Measurements from ENCODE around the gene YLPM1.

YLPM1 gene

DNA sequence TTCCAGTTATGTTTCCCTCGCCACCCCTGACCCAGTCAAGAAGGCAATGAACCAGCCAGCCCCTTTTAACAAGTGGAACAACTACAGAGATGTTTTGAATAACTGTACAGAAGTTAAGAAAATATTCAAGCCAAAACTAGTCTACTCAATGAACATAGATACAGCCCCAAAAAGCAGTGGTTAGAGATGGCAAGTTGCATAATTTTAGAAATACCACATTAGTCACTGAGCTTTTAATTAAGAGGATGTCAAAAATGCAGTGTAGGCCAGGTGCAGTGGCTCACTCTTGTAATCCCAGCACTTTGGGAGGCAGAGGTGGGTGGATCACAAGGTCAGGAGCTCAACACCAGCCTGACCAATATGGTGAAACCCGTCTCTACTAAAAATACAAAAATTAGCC is 85.7 kb downstream of the YLPM1 start:
- Histone ChIP-seq H3K4me3 (ENCODE audit: low read depth, low read length) (no peak overlapping the region), H3K27ac (ENCODE audit: extremely low read depth, low read depth, low read length) (no peak overlapping the region), H3K36me3 (ENCODE audit: control insufficient read depth in 2 of 2, insufficient read depth in 1 of 2, low read length in 2 of 2) (no peaks in the 10 kb centered on the region), H3K9me3 (ENCODE audit: control insufficient read depth, insufficient read depth, low read depth, low read length) (no peaks in the 10 kb centered on the region), H3K4me1 (ENCODE audit: control insufficient read depth, insufficient read depth, low read length) (no peaks in the 10 kb centered on the region)
- ChIA-PET POLR2A (no interaction called here), CTCF (interaction anchor here (0.6 to 8.8 kb wide), 2 partner anchors 12 to 31 kb away, joined by 5 to 73 read pairs; no protein-coding TSS in a partner anchor)
- TF ChIP-seq, protein P1, sequence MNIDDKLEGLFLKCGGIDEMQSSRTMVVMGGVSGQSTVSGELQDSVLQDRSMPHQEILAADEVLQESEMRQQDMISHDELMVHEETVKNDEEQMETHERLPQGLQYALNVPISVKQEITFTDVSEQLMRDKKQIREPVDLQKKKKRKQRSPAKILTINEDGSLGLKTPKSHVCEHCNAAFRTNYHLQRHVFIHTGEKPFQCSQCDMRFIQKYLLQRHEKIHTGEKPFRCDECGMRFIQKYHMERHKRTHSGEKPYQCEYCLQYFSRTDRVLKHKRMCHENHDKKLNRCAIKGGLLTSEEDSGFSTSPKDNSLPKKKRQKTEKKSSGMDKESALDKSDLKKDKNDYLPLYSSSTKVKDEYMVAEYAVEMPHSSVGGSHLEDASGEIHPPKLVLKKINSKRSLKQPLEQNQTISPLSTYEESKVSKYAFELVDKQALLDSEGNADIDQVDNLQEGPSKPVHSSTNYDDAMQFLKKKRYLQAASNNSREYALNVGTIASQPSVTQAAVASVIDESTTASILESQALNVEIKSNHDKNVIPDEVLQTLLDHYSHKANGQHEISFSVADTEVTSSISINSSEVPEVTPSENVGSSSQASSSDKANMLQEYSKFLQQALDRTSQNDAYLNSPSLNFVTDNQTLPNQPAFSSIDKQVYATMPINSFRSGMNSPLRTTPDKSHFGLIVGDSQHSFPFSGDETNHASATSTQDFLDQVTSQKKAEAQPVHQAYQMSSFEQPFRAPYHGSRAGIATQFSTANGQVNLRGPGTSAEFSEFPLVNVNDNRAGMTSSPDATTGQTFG (tag by site-specific recombination; IDR thresholded peaks at IDR 0.05; ENCODE audit: borderline replicate concordance) = no peak
- no peak for TF ChIP-seq MYNN (tag by site-specific recombination; IDR thresholded peaks at IDR 0.05; ENCODE audit: borderline replicate concordance)
- TF ChIP-seq HOXD13 (CRISPR knock-in tag; IDR thresholded peaks at IDR 0.05; ENCODE audit: borderline replicate concordance) = no peak

DNA sequence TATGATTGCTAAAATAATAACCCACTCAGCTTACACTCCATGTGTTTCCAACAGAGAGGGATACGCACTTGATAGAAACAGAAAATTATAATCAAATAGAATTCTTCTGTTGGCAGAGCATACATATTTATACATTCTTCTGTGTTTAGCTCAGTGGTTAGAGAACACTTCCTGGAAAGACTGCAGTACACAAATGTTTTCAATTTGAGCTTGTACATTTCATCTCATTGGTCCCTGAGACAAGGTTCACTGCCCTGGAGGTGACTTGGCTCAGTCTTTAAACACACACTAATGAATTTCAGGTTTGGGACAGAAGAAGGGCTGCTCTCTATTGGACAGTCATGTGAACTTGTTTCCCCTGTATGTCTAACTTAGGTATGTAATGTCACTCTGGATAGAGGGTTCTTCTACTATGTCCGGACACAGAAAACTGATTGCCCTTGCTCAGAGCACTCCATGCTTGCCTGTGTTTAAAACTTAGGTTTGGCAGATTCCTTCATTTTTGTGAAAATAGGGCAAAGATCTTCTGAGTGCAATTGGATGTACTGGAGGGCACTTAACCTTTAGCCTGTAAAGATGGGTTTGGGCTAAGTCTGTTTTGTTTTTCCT is 89.9 kb downstream of the YLPM1 start:
- ChIA-PET POLR2A (no interaction called here), CTCF (interaction anchor here (0.7 to 8.8 kb wide), 3 partner anchors 8 to 190 kb away, joined by 3 to 73 read pairs (median 7); no protein-coding TSS in a partner anchor)
- TF ChIP-seq, protein P2, sequence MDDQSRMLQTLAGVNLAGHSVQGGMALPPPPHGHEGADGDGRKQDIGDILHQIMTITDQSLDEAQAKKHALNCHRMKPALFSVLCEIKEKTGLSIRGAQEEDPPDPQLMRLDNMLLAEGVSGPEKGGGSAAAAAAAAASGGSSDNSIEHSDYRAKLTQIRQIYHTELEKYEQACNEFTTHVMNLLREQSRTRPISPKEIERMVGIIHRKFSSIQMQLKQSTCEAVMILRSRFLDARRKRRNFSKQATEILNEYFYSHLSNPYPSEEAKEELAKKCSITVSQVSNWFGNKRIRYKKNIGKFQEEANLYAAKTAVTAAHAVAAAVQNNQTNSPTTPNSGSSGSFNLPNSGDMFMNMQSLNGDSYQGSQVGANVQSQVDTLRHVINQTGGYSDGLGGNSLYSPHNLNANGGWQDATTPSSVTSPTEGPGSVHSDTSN (CRISPR knock-in tag; IDR thresholded peaks at IDR 0.05) = no peak
- TF ChIP-seq, protein P3, sequence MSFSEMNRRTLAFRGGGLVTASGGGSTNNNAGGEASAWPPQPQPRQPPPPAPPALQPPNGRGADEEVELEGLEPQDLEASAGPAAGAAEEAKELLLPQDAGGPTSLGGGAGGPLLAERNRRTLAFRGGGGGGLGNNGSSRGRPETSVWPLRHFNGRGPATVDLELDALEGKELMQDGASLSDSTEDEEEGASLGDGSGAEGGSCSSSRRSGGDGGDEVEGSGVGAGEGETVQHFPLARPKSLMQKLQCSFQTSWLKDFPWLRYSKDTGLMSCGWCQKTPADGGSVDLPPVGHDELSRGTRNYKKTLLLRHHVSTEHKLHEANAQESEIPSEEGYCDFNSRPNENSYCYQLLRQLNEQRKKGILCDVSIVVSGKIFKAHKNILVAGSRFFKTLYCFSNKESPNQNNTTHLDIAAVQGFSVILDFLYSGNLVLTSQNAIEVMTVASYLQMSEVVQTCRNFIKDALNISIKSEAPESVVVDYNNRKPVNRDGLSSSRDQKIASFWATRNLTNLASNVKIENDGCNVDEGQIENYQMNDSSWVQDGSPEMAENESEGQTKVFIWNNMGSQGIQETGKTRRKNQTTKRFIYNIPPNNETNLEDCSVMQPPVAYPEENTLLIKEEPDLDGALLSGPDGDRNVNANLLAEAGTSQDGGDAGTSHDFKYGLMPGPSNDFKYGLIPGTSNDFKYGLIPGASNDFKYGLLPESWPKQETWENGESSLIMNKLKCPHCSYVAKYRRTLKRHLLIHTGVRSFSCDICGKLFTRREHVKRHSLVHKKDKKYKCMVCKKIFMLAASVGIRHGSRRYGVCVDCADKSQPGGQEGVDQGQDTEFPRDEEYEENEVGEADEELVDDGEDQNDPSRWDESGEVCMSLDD (tag by site-specific recombination; IDR thresholded peaks at IDR 0.05) = no peak
- TF ChIP-seq GLIS1 (tag by site-specific recombination; IDR thresholded peaks at IDR 0.05) = no peak
- no peak for TF ChIP-seq ZNF140 (tag by site-specific recombination; IDR thresholded peaks at IDR 0.05)
- no peak for TF ChIP-seq ZNF561 (tag by site-specific recombination; IDR thresholded peaks at IDR 0.05; ENCODE audit: borderline replicate concordance)
- no peak for TF ChIP-seq FEZF1 (tag by site-specific recombination; IDR thresholded peaks at IDR 0.05)
- TF ChIP-seq, protein P4, sequence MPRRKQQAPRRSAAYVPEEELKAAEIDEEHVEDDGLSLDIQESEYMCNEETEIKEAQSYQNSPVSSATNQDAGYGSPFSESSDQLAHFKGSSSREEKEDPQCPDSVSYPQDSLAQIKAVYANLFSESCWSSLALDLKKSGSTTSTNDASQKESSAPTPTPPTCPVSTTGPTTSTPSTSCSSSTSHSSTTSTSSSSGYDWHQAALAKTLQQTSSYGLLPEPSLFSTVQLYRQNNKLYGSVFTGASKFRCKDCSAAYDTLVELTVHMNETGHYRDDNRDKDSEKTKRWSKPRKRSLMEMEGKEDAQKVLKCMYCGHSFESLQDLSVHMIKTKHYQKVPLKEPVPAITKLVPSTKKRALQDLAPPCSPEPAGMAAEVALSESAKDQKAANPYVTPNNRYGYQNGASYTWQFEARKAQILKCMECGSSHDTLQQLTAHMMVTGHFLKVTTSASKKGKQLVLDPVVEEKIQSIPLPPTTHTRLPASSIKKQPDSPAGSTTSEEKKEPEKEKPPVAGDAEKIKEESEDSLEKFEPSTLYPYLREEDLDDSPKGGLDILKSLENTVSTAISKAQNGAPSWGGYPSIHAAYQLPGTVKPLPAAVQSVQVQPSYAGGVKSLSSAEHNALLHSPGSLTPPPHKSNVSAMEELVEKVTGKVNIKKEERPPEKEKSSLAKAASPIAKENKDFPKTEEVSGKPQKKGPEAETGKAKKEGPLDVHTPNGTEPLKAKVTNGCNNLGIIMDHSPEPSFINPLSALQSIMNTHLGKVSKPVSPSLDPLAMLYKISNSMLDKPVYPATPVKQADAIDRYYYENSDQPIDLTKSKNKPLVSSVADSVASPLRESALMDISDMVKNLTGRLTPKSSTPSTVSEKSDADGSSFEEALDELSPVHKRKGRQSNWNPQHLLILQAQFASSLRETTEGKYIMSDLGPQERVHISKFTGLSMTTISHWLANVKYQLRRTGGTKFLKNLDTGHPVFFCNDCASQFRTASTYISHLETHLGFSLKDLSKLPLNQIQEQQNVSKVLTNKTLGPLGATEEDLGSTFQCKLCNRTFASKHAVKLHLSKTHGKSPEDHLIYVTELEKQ (tag by site-specific recombination; IDR thresholded peaks at IDR 0.05; ENCODE audit: borderline replicate concordance) = no peak
- no peak for TF ChIP-seq ZNF701 (tag by site-specific recombination; IDR thresholded peaks at IDR 0.05)
- no peak for TF ChIP-seq ZNF529 (tag by site-specific recombination; IDR thresholded peaks at IDR 0.05; ENCODE audit: insufficient replicate concordance)

More for the DNA sequence above, 89.9 kb downstream of the YLPM1 start:
- no peaks in the 10 kb centered on the region for H3K9me3 ChIP-seq (ENCODE audit: control insufficient read depth, insufficient read depth, low read depth, low read length)
- H3K36me3 ChIP-seq (ENCODE audit: control insufficient read depth in 2 of 2, insufficient read depth in 1 of 2, low read length in 2 of 2) = peaks cover 0 to 6% of the 10 kb centered on the region in 2 experiments; a peak in 1 of 3 replicates
- no peak overlapping the region for H3K4me3 ChIP-seq (ENCODE audit: low read depth, low read length)
- H3K4me1 ChIP-seq (ENCODE audit: control insufficient read depth, insufficient read depth, low read length) = no peaks in the 10 kb centered on the region
- no peak overlapping the region for H3K27ac ChIP-seq (ENCODE audit: extremely low read depth, low read depth, low read length)

Measured in HEK293 (cell line).